Retinal pigment epithelial cell (primary cell): Measurements from ENCODE around the gene SLC39A1.

Source experiments
- DNase-seq: peaks from one replicate; pipeline ENCODE4 v3.0.0-alpha.2; 2010; ENCODE audit warnings: low read depth
- H3K4me3 ChIP-seq: 2 replicates; pipeline ENCODE4 v1.5.1; 2011; ENCODE audit warnings: mild to moderate bottlenecking, low read length, control low read depth, moderate library complexity
- TF ChIP-seq, protein P1 (sequence below): conservative IDR thresholded peaks from 2 replicates; pipeline ENCODE4 v1.5.1; 2011; ENCODE audit warnings: low read depth, low read length, control low read depth, inconsistent platforms

SLC39A1 gene

GRCh38 chr1:153940756-153941155, 22.6 kb downstream of the SLC39A1 start:
- TF ChIP-seq, protein P1, sequence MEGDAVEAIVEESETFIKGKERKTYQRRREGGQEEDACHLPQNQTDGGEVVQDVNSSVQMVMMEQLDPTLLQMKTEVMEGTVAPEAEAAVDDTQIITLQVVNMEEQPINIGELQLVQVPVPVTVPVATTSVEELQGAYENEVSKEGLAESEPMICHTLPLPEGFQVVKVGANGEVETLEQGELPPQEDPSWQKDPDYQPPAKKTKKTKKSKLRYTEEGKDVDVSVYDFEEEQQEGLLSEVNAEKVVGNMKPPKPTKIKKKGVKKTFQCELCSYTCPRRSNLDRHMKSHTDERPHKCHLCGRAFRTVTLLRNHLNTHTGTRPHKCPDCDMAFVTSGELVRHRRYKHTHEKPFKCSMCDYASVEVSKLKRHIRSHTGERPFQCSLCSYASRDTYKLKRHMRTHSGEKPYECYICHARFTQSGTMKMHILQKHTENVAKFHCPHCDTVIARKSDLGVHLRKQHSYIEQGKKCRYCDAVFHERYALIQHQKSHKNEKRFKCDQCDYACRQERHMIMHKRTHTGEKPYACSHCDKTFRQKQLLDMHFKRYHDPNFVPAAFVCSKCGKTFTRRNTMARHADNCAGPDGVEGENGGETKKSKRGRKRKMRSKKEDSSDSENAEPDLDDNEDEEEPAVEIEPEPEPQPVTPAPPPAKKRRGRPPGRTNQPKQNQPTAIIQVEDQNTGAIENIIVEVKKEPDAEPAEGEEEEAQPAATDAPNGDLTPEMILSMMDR, result no peak
- DNase-seq, result no peak
- no peak overlapping the region for H3K4me3 ChIP-seq

- no peak overlapping the region for H3K4me3 ChIP-seq
- DNase-seq, result no peak
- TF ChIP-seq, protein P1, result no peak
Measured at GRCh38 chr1:153939476-153939875, 23.9 kb downstream of the SLC39A1 start.

DNA sequence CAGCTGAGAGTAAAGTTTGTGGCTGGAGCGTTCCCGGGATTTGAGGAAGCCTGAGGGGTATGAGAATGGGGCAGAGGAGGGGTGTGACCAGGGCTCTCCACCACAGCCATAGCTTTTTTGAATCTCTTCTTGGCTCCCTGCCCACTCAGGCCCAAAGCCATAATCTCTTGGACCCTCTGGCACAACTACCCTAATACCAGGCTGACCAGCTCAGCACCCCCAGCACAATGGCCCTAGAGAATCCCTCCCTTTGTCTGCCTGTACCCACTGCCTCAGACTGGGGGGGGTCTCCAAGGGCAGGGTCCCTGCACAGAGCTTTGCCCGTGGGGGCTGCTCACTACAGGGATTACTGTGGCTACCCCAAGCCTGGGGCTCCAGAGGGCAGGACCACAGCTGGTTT, 24.3 kb downstream of the SLC39A1 start:
- TF ChIP-seq, protein P1, result no peak
- no peak overlapping the region for H3K4me3 ChIP-seq
- no peak for DNase-seq

GRCh38 chr1:153937331-153937730, 26.0 kb downstream of the SLC39A1 start:
- TF ChIP-seq, protein P1, result no peak
- no peak overlapping the region for H3K4me3 ChIP-seq
- DNase-seq, result no peak

GRCh38 chr1:153936011-153936802, 27.1 kb downstream of the SLC39A1 start:
- no peak for DNase-seq
- H3K4me3 ChIP-seq, result no peak overlapping the region
- TF ChIP-seq, protein P1, result no peak

GRCh38 chr1:153934746-153935145, 28.6 kb downstream of the SLC39A1 start:
- DNase-seq, result no peak
- H3K4me3 ChIP-seq, result no peak overlapping the region

More at GRCh38 chr1:153934746-153935145, 28.6 kb downstream of the SLC39A1 start:
- TF ChIP-seq, protein P1, result no peak
